Activated T-helper 1 cell treated with anti-CD3 and anti-CD28 coated beads, Interleukin-2, amount 50 U/mL, for 16 hours (primary cell): ENCODE data around the gene HBA2.
"Not testable (repeated sequence)": the region's sequence is repeated elsewhere in the genome, so short reads cannot be mapped to it uniquely, and the experiment has no call there.

Source experiments
- DNase-seq, 2 donors: peaks; one replicate each; pipeline ENCODE4 v3.0.0-alpha.2; 2020; ENCODE audit warnings: low read depth in 1 of 2, low spot score in 1 of 2

The HBA2 gene

GRCh38 chr16:173928-174769 lies 1.5 kb downstream of the HBA2 start:
- DNase-seq, result not testable (repeated sequence)

GRCh38 chr16:175011-175949 lies 2.6 kb downstream of the HBA2 start:
- no peak for DNase-seq

GRCh38 chr16:176006-176405 lies 3.3 kb downstream of the HBA2 start:
- DNase-seq, result not testable (repeated sequence)

- not testable (repeated sequence) for DNase-seq
Measured at GRCh38 chr16:176477-177382, 4.1 kb downstream of the HBA2 start, which contains the start of gene HBA1. TSS of gene HBA1 (plus strand) at chr16:176680. CDS start at chr16:176717, 37 bp downstream.

GRCh38 chr16:177394-177822 lies 4.7 kb downstream of the HBA2 start:
- no peak for DNase-seq

- no peak for DNase-seq
Measured at GRCh38 chr16:177981-178667, 5.4 kb downstream of the HBA2 start.

GRCh38 chr16:178668-179015 lies 6.0 kb downstream of the HBA2 start:
- DNase-seq, result no peak

GRCh38 chr16:179211-180092 lies 6.8 kb downstream of the HBA2 start:
- DNase-seq, result no peak

GRCh38 chr16:180101-180675 lies 7.5 kb downstream of the HBA2 start, which contains the start of gene HBQ1:
TSS of gene HBQ1 (plus strand) at chr16:180459. CDS start at chr16:180487, 28 bp downstream.
- no peak for DNase-seq

- DNase-seq, result peak; percentile 78 to 80
Measured at GRCh38 chr16:180681-181564, 8.2 kb downstream of the HBA2 start.

- DNase-seq, result no peak
Measured at GRCh38 chr16:181565-182021, 8.9 kb downstream of the HBA2 start.

- no peak for DNase-seq
Measured at GRCh38 chr16:183005-183404, 10.3 kb downstream of the HBA2 start.

- DNase-seq, result no peak
Measured at GRCh38 chr16:185213-185612, 12.5 kb downstream of the HBA2 start.

GRCh38 chr16:185691-186090 lies 13.0 kb downstream of the HBA2 start:
- no peak for DNase-seq

- DNase-seq, result no peak
Measured at GRCh38 chr16:187330-187729, 14.7 kb downstream of the HBA2 start.

GRCh38 chr16:188674-189073 lies 16.0 kb downstream of the HBA2 start:
- DNase-seq, result no peak

GRCh38 chr16:189604-190186 lies 17.0 kb downstream of the HBA2 start:
- no peak for DNase-seq
